GM19395 (cell line): ENCODE data around the gene NLGN1.

Experiments used
- ATAC-seq: cut with Tn5 transposase; IDR thresholded peaks from one replicate; pipeline ENCODE4 v1.9.1; 2021; ENCODE audit warnings: mild to moderate bottlenecking, moderate library complexity; ENCODE audit not compliant: unreplicated experiment

The NLGN1 gene

GRCh38 chr3:173891272-173892100, 493.9 kb downstream of the NLGN1 start:
- no peak for ATAC-seq

- ATAC-seq = no peak
Observed at GRCh38 chr3:173892547-173892946, 495.0 kb downstream of the NLGN1 start.

- no peak for ATAC-seq
Observed at GRCh38 chr3:173893066-173893465, 495.5 kb downstream of the NLGN1 start.

DNA sequence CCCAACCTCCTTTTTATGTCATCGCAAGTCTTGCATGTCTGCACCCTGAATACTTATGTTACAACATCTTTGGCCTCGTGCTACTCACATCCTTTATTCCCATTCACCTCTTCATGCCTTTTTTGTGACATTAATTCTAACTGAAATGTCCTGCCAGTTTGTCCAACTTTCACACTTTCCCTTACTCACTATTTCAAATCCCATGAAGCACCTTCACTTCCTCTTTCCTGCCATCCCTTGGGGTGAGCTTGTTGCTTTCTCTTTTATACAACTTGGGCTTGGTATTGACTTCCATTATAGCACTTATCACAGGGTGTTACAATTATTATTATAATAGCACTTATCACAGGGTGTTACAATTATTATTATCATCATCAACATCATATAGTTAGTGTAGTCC, 496.3 kb downstream of the NLGN1 start:
- ATAC-seq = no peak

- no peak for ATAC-seq
Observed at GRCh38 chr3:173897631-173898030, 500.1 kb downstream of the NLGN1 start.

DNA sequence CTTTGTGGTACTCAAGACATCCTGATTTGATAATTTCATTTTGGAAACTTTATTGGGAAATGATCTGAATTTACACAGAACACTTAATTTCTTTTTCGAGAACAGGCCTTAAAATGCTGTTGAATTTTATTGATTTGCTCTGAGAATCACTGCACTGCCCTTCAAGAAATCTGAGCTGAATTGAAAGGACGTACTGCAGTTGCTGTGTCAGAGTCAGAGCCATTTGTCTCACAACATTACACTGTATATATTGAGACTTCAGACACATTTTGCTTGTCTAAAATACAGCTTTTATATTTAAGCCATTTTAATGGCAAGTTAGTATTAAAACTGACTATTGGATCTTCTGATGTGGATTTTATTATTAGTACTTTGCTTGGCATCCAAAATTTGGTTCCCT, 504.1 kb downstream of the NLGN1 start:
- ATAC-seq = no peak

- ATAC-seq = no peak
Observed at GRCh38 chr3:173902401-173902800, 504.9 kb downstream of the NLGN1 start.

DNA sequence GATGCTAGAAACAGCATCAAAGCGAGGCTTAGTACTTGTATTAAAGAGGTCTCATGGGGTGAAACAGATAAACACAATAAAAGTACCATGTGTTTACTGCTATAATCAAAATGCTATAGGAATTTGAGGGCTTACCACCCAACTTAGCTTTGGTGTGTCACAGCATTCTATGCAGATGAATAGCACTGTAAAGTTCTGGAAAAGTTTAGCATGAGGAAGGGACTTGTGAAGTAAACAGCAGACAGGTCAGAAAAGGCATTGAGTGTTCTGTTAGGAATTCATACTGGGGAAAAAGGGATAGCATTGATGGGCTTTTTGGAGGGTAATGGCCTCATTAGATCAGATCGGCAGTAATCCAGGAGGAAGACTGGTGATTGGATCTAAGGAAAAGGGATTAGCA, 505.3 kb downstream of the NLGN1 start:
- ATAC-seq = no peak

DNA sequence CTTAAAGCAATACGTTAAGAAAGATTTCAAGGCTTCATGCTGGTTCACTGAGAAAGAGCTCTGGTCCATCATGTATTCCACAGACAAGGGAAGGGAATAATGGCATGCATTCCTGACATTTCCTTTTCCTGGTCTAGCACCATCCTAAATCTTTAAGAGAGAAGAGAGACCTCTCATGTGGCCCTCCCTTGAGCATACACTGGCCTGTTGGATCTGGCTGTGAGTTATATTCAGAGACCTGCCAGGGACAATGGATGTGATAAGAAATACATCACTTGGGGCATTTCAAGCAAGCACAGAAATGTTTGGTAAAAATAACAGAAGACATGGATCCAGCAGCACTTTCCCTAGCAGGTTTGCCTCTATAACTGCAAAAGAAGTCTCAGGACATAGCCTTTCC, 507.8 kb downstream of the NLGN1 start:
- no peak for ATAC-seq

GRCh38 chr3:173911446-173911845, 513.9 kb downstream of the NLGN1 start:
- ATAC-seq = no peak

DNA sequence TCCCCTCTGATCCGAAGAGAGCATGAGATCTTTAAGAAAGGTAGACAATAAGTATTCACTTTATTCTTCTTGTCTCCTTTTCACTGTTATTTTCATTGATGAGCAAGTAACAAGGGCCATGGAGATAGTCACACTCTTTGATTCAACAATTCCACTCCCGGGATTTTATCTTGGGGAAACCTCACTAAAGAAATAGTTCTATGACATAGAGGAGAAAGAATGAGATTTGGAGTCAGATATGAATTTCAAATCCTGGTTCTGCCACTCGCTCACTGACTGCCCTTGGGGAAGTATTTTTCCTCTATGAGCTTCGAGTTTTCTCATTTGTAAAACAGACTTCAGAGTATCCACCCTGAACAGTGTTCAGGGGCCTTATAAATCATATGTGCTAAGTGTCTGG, 514.6 kb downstream of the NLGN1 start:
- no peak for ATAC-seq

GRCh38 chr3:173913397-173913796, 515.9 kb downstream of the NLGN1 start:
- ATAC-seq = no peak

GRCh38 chr3:173913974-173914421, 516.5 kb downstream of the NLGN1 start:
- ATAC-seq = no peak

DNA sequence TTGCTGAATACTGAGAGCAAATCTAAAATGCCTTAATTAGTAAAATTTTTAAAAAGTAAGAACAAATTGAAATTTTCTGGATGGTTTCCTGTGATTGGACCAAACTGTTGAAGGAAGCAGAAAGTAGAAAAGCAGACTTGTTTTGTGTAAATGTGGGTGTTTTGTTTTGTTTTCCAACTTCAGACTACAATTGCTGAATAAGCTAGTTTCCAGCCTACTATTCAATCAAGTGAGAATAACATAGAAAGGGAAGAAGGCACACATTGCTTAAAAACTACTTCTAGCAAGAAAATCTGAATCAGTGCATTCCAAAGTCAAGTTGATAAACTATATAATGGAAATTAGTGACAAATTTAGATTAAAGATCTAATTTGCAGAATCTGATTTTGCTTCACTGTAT, 519.3 kb downstream of the NLGN1 start:
- no peak for ATAC-seq

DNA sequence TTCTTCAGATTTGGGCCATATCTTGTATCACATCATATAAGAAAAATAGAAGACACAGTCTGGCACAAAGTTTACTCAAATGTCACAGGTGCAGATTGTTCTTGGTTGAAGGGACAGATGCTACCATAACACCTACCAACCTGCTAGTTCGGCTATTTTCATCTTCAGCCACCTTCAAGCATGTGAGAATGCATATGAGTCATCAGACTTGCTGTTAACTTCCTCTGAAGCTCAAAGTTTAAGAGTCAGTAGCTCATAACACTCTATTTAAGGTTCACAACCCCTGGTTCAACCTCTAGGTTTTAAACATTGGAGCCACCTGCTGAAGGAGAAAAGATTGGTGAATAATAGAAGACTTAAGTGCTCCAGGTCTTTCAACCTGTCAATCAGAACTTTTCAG, 522.8 kb downstream of the NLGN1 start:
- no peak for ATAC-seq

- ATAC-seq = no peak
Observed at GRCh38 chr3:173921732-173922131, 524.2 kb downstream of the NLGN1 start.

DNA sequence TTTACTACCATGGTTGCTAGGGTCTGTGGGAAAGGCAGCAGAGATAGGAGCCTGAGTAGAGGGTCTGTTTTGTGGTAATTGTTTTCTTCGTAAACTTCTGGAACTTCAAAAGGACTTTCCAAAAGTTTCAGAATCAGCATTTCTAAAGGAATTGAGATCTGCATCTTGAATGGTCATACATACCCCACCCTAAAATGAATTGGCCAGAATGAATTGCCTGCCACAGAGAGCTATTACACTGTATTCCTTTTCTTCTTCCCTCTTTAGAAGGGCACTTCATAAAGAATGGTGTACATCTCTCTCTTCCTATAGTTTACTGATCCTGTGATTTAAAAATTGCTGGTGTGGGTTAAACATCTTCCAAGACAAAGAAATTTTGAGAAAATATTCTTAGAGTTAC, 525.7 kb downstream of the NLGN1 start:
- ATAC-seq = no peak

DNA sequence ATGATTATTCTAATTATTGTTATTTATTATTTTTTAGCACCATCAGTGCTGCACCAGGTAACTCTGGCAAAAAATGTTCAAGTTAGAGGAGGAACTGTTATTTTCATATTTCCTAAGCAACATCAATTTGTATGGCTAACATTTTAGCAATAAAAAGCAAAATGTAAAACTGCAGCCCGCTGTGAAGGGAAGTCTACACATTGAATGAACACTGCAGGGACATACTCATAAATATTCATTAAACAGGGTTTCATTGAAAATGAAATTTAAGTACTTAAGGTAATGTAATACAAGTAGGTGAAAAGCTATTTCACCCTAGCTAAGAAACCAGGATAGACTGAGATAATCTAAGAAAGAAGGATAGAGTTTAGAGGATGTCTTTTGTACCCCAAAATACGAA, 532.7 kb downstream of the NLGN1 start:
- ATAC-seq = no peak

DNA sequence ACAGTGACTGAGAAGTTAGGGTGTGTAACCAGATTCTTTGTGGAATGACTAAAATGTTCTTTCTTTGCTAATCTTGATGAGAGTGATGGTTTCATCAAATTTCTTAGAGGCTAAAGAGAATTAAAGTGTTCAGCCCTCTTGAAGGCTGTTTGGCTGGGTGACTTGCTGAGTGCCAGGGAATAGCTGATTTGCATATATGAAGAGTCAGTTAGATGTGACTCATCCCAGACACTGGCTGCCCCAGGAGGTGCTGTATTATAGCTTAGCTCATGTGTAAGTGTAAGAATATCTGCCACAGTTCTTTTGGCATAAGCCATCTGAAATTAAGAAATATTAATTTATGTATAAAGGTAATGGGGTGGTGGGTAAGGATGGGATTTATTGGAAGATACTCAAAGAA, 535.1 kb downstream of the NLGN1 start:
- ATAC-seq = no peak

DNA sequence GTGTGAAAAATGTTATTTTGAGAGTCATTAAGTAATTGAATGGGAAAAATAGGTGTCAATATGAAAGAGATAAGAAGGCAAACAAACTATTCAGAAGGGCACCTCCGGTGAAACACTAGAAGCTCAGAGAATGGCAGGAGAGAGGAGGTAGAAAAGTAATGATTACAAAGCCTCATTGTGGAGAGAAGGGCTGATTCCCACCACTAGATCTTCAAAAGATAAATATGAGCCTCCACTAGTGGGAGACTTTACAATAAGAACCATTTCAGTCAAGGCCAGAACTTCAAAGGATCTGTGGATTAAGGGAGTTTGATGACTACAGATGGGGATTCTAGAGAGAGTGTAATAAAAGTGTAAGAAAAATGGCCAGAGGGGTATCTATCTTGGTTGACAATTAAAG, 535.6 kb downstream of the NLGN1 start:
- no peak for ATAC-seq

DNA sequence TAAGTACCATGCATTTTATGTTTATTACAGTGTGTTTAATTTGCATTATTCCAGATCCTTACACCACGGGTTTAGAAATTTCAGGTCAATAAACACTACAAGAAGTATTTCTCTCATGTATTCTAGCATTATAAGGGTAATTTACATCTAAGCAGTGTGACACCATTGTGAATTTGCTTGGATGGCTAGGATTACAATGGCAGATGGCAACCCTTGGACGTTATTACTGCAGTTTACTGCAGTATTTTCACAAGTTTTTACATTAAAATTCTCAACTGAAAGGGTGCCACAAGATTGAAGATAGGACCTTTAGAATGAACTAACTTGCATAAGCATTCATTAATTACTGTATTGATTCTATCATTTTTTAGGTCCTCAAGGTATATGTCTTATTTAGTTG, 538.8 kb downstream of the NLGN1 start:
- no peak for ATAC-seq

- ATAC-seq = no peak
Observed at GRCh38 chr3:173938159-173938558, 540.6 kb downstream of the NLGN1 start.

GRCh38 chr3:173938616-173939015, 541.1 kb downstream of the NLGN1 start:
- ATAC-seq = no peak
